GM19328 (cell line): ENCODE results near the gene FBLN7.
"Not testable (repeated sequence)": the region's sequence is repeated elsewhere in the genome, so short reads cannot be mapped to it uniquely, and the experiment has no call there.

Experiments used
- ATAC-seq: cut with Tn5 transposase; IDR thresholded peaks from one replicate; pipeline ENCODE4 v1.9.1; 2021; ENCODE audit warnings: mild to moderate bottlenecking, moderate library complexity; ENCODE audit not compliant: unreplicated experiment

FBLN7 gene

GRCh38 chr2:112138159-112139032, at the start of gene FBLN7:
Gene FBLN7 (plus strand): TSS chr2:112138385. CDS start chr2:112138656, 271 bp downstream.
- ATAC-seq, result no peak

DNA sequence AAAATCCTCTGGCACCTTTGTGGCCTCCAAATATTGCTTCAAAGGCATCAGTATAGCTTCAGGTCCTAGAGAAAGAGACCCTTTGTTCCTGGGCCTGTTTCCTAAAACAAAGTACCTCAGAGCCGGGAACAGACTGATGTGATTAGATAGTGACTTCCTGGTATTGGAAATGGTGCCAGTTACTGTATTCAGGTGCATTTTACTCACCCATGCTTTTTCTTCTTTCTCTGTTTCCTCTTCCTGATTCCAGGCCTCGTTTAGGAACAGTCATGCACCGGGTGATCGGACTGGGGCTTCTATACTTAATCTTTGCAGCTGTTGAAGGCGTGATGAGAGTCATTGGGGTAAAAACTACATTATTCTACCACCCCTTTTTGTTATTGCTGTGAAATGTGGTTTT, 48.8 kb upstream of the FBLN7 start:
- no peak for ATAC-seq

DNA sequence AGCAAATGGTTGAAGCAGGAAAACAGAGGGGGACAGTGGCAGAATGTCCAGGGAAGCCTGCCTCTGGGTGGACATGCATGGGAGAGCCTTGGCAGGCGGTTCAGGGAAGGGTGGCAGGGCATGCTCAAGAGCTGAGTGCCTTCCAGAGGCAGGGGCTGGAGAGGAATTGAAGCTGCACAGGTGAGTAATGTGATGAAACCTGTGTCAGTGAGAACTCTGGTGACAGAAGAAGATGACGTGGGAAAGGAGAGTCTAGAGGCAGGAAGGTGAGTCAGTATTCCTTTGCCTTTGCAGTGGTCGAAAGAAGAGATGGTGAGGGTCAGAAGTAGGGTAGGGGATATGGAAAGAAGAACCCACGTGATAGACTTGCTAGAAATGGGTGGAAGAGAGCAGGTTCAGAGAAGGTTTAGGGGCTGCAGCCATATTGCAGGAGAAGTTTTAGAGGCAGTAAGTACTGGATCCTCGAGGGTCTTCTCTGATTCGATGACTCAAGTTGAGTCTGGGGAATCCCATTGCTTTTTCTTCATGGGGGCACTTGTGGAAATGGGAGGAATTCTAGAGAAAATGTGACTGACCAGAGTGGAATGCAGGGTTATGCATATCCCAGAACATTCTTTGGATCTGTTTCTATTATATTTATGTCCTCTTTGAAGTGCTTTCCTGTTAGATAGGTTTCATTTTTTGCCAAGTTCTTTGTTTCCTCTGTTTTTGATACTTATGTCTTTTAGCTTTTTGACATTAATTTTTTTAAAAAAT, 45.7 kb upstream of the FBLN7 start:
- ATAC-seq, result no peak

- ATAC-seq, result no peak
Observed at GRCh38 chr2:112093216-112093615, 45.0 kb upstream of the FBLN7 start.

DNA sequence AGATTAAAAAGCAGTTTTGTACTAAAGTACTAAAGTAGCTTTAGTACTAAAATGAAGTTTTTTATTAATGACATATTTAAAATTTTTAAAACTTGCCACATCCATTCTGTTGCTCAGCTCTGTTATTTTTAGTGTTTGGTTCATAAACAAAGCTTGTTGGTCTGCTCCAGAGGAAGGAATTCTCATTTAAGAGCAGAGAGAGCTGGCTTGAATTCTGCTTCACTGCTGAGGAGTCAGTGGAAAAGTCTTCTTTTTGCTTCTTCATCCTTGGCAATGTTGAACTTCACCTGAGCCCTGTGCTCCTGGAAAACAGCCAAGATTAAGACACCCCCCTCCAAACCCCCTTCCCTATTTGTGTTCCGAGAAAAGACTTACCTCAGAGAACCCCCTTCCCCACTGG, 42.5 kb upstream of the FBLN7 start:
- ATAC-seq, result no peak

DNA sequence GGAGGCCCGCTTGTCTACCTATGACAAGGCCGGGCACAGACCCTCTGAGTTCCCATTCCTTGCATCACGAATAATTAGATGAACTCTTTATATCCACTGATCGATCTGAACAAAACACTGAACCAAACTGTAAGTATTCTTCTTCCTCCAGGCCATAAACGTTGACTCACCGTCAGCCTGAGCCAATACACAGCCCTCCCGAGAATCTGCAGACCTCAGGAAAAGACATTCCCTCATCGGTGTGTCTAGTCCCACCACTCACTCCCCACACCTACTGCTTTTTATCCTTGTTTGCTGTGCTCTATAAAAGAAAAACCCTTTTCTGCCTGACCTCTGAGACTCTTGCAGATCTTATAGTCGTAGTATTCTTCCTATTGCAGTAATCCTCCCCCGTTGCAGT, 42.1 kb upstream of the FBLN7 start:
- no peak for ATAC-seq

GRCh38 chr2:112108178-112108832, 29.9 kb upstream of the FBLN7 start:
- no peak for ATAC-seq

GRCh38 chr2:112109278-112109677, 28.9 kb upstream of the FBLN7 start:
- ATAC-seq, result no peak

DNA sequence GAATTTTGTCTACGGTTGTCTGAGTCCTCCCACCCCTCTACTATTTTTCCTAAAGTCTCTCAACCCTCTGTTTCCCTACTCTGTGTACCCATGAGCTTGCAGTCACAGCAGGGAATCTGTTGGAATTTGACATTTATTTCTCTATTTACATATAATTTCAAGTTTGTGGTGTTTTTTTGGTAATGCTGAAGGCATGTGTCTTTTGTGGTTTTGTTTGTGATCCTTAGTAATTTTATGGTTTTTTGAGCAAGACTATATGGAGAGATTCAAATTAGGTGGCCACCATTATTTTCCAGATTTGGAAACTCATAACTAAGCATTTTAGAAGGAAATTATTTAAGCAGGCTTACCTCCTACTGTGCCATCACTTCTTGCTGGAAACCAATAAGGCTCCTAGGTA, 27.2 kb upstream of the FBLN7 start:
- no peak for ATAC-seq

DNA sequence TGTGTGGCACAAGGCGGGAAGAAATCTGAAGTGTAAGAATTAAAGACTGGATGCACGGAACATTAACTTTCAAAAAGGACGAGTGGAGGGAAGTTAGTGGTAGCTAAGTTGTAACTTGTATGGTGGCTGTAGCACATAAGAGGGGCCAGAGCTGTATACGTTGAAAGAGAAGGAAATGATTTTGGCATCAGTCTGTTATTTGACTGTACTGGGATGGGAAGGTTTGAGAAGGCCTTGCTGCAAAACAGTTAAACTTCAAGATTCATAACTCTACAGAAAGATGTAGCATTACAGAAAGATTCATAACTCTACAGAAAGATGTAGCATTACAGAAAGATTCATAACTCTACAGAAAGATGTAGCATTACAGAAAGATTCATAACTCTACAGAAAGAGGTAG, 24.8 kb upstream of the FBLN7 start:
- ATAC-seq, result not testable (repeated sequence)

DNA sequence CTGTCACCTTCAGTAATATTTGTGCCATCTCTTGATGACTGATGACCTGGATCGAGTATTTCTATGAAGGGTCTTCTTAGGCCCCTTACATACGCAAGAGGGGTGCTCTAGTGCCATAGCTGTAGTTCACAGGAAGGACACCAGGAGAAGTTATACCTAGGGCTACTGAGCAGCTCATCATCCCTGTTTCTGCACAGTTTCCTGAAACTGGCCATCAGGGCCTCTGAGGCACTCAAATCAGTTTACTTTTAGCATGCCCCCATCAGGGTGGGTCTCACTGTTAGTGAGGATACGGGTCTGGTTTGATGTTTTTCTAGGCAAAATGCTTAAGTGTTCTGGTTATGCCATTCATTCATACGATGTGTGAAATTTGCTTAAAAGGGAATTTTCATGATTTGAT, 20.0 kb upstream of the FBLN7 start:
- no peak for ATAC-seq

DNA sequence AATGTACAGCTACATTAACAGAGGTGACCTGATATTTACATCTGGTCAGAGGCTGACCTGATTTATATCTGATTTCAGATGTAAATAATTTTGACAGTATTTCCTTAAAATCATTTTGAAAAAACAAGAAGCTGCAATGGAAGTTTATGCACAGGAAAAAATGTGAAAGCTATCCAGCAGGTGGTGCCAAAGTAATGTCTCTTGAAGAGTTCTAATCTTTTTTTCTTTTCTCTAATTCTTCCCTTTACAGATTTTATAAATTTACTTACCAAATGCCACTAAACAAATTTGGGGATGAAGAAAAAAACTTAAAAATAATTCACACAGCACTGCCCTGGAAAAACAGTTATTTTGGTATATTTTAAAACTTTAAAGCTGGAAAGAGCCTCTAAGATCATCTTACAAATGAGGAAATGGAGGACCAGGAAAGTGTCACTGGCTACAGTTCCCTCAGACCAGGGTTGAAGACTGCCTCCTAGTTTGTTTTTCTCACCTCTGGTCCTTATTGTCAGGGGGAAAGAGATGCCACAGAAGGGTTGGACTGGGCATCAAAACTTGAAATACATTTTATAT, 16.4 kb upstream of the FBLN7 start:
- ATAC-seq, result no peak

GRCh38 chr2:112129060-112129459, 9.1 kb upstream of the FBLN7 start:
- no peak for ATAC-seq

- no peak for ATAC-seq
Observed at GRCh38 chr2:112133344-112133743, 4.8 kb upstream of the FBLN7 start.

DNA sequence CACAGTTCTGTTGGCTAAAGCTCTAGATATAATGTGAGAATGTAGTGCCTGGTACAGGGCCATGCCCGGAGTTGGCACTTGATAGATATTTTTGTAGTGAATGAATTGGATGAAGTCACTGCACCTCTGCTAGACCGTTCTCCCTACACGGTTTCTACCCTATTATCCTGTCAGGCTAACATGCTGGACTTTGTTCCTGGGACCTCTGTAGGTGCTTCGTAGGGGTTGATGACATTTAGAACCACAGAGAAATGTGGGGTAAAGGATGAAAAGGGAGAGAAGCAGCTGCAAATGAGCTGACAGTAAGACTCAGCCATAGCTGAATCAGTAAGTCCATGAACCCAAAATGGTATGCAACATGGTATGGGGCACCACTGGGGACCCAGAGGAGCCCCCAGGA, 4.1 kb upstream of the FBLN7 start:
- no peak for ATAC-seq

DNA sequence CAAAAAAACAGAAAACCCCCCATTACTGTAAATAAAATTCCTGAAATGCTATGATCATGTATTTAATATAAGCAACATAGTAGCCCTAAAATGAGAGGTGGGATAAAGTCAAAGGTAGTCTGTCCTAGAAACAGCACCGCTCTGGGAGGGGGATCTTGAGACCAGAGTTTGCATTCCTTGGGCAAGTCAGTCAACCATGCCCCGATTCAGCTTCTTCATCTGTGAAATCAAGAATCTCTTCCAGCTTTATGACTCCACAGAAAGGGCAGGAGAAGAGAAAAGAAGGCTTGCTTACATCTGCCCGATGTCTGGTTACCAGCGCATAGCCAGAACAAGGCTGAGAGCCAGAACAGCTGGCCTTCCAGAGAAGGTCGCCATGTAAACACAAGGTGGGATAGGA, 2.1 kb upstream of the FBLN7 start:
- no peak for ATAC-seq

- no peak for ATAC-seq
Observed at GRCh38 chr2:112137516-112138158, 548 bp upstream of the FBLN7 start.

- not testable (repeated sequence) for ATAC-seq
Observed at GRCh38 chr2:112139033-112139614, 939 bp downstream of the FBLN7 start.

GRCh38 chr2:112139661-112140204, 1.5 kb downstream of the FBLN7 start:
- ATAC-seq, result not testable (repeated sequence)

- no peak for ATAC-seq
Observed at GRCh38 chr2:112140205-112140802, 2.1 kb downstream of the FBLN7 start.
